Measurements from ENCODE around the gene BTBD9. TPM values are rescaled to one million over a fixed set of nuclear protein-coding genes. Genes with fewer than 3 reads are reported as not detected.

The BTBD9 gene
- total and polyA plus RNA-seq, 4 experiments from 2014 or later, result 5.2 to 40.4 (median 32.3) TPM

DNA sequence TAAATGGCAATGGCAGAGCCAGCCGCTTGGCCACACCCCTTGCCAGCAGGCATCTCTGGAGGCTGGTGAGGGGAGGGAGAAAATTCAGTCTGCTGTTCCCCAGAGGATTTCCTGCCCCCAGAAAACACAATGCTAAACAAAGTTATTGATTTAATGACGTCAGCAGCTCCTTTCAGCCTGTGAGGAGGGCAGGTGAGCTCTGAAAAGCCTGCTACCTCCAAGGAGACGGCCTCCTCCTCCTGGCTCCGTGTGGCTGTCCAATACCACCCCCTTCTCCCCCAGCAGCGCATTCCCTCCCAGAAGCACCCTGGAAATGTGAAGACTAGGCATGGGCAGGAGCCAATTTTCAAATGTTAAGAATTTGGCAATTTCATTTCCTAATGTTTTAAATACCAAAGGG lies 427.1 kb downstream of the BTBD9 start:
- H3K4me3 ChIP-seq (ENCODE audit: low read length in 2 of 2), result no peak overlapping the region
- Mint-ChIP-seq H3K4me3 (no peak overlapping the region), H3K27me3 (no peaks in the 10 kb centered on the region), H3K27ac (no peak overlapping the region), H3K9me3 (no peaks in the 10 kb centered on the region), H3K36me3 (peaks cover 0 to 4% of the 10 kb centered on the region in 2 donors), H3K4me1 (peaks cover 4 to 28% (median 17%) of the 10 kb centered on the region in 4 donors)
- intact Hi-C loops (cut with micrococcal nuclease), result no loop called here
- ChIA-PET POLR2A (ENCODE audit: partially characterized antibody) (no interaction called here), CTCF (ENCODE audit: partially characterized antibody) (no interaction called here)
- no peak overlapping the region for H3K27ac ChIP-seq (ENCODE audit: low read depth, low read length)
- H3K4me1 ChIP-seq (ENCODE audit: insufficient read depth, low read length), result peaks cover 6% of the 10 kb centered on the region
- no peaks in the 10 kb centered on the region for H3K36me3 ChIP-seq (ENCODE audit: insufficient read depth, low read length)
- no peaks in the 10 kb centered on the region for H3K9me3 ChIP-seq (ENCODE audit: control insufficient read depth in 1 of 2, low read length in 2 of 2)
- no peaks in the 10 kb centered on the region for H3K27me3 ChIP-seq (ENCODE audit: insufficient read depth, low read length)
- DNase-seq, result no peak

DNA sequence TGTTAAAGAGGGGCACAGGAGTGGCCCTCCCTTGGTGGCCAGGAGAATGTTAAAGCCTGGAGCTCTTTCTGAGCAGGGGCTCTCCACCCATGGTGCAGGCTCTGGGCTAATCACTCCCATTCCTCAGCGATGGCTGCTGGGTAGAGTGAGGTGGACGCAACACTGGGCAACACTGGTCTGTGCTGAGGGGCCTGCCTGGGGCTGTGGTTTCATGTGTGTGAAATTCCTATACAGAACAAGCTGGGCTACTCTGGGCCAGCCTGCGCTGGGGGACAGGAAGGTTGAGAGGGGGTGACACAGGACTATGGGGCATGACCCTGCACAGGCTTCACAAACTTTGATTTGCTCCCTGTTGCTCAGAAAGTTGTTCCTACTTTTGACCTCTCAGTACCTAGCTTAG lies 427.6 kb downstream of the BTBD9 start:
- ChIA-PET POLR2A (ENCODE audit: partially characterized antibody) (no interaction called here), CTCF (ENCODE audit: partially characterized antibody) (no interaction called here)
- H3K27ac Mint-ChIP-seq, result no peak overlapping the region
- no peaks in the 10 kb centered on the region for H3K9me3 Mint-ChIP-seq
- no peak for DNase-seq
- peaks cover 4 to 28% (median 17%) of the 10 kb centered on the region in 4 donors for H3K4me1 Mint-ChIP-seq
- no peaks in the 10 kb centered on the region for H3K27me3 Mint-ChIP-seq
- Histone ChIP-seq H3K27ac (ENCODE audit: low read depth, low read length) (no peak overlapping the region), H3K4me3 (ENCODE audit: low read length in 2 of 2) (no peak overlapping the region), H3K27me3 (ENCODE audit: insufficient read depth, low read length) (no peaks in the 10 kb centered on the region), H3K36me3 (ENCODE audit: insufficient read depth, low read length) (no peaks in the 10 kb centered on the region), H3K9me3 (ENCODE audit: control insufficient read depth in 1 of 2, low read length in 2 of 2) (no peaks in the 10 kb centered on the region), H3K4me1 (ENCODE audit: insufficient read depth, low read length) (peaks cover 6% of the 10 kb centered on the region)
- intact Hi-C loops (cut with micrococcal nuclease), result no loop called here
- H3K36me3 Mint-ChIP-seq, result peaks cover 1 to 4% of the 10 kb centered on the region in 2 donors
- H3K4me3 Mint-ChIP-seq, result no peak overlapping the region

- H3K36me3 ChIP-seq (ENCODE audit: insufficient read depth, low read length), result no peaks in the 10 kb centered on the region
- intact Hi-C loops (cut with micrococcal nuclease), result no loop called here
- no peaks in the 10 kb centered on the region for H3K27me3 ChIP-seq (ENCODE audit: insufficient read depth, low read length)
- Mint-ChIP-seq H3K36me3 (peaks cover 4 to 5% of the 10 kb centered on the region in 2 donors), H3K27ac (peak overlapping the region in 1 of 7 donors; percentile 23), H3K4me3 (no peak overlapping the region), H3K4me1 (peaks cover 5 to 28% (median 17%) of the 10 kb centered on the region in 4 donors), H3K27me3 (no peaks in the 10 kb centered on the region), H3K9me3 (peaks cover 0 to 2% (median 0%) of the 10 kb centered on the region in 8 donors)
- H3K9me3 ChIP-seq (ENCODE audit: control insufficient read depth in 1 of 2, low read length in 2 of 2), result no peaks in the 10 kb centered on the region
- no peak overlapping the region for H3K4me3 ChIP-seq (ENCODE audit: low read length in 2 of 2)
- POLR2A ChIA-PET (ENCODE audit: partially characterized antibody), result no interaction called here
- H3K4me1 ChIP-seq (ENCODE audit: insufficient read depth, low read length), result peaks cover 6% of the 10 kb centered on the region
- no peak for DNase-seq
- CTCF ChIA-PET (ENCODE audit: partially characterized antibody), result interaction anchor here (0.6 to 1.5 kb wide), 4 partner anchors 10 to 884 kb away, joined by 3 to 6 read pairs (median 3); no protein-coding TSS in a partner anchor
- H3K27ac ChIP-seq (ENCODE audit: low read depth, low read length), result no peak overlapping the region
These were observed 430.1 kb downstream of the BTBD9 start for GRCh38 chr6:38209371-38210260.

- H3K36me3 Mint-ChIP-seq, result peaks cover 4 to 14% of the 10 kb centered on the region in 2 donors
- Histone ChIP-seq H3K4me3 (ENCODE audit: low read length in 2 of 2) (no peak overlapping the region), H3K9me3 (ENCODE audit: control insufficient read depth in 1 of 2, low read length in 2 of 2) (no peaks in the 10 kb centered on the region), H3K4me1 (ENCODE audit: insufficient read depth, low read length) (peaks cover 6% of the 10 kb centered on the region), H3K27ac (ENCODE audit: low read depth, low read length) (no peak overlapping the region), H3K27me3 (ENCODE audit: insufficient read depth, low read length) (no peaks in the 10 kb centered on the region), H3K36me3 (ENCODE audit: insufficient read depth, low read length) (no peaks in the 10 kb centered on the region)
- peaks cover 9 to 28% (median 17%) of the 10 kb centered on the region in 4 donors for H3K4me1 Mint-ChIP-seq
- no peak overlapping the region for H3K4me3 Mint-ChIP-seq
- no peak for DNase-seq
- CTCF ChIA-PET (ENCODE audit: partially characterized antibody), result interaction anchor here (1.5 kb wide), 1 partner anchor 12 kb away, joined by 3 read pairs; no protein-coding TSS in a partner anchor
- H3K9me3 Mint-ChIP-seq, result peaks cover 0 to 3% (median 0%) of the 10 kb centered on the region in 8 donors
- POLR2A ChIA-PET (ENCODE audit: partially characterized antibody), result no interaction called here
- H3K27ac Mint-ChIP-seq, result peak overlapping the region in 1 of 7 donors; percentile 14
- intact Hi-C loops (cut with micrococcal nuclease), result no loop called here
- H3K27me3 Mint-ChIP-seq, result no peaks in the 10 kb centered on the region
These were observed 431.7 kb downstream of the BTBD9 start for GRCh38 chr6:38208028-38208427.

DNA sequence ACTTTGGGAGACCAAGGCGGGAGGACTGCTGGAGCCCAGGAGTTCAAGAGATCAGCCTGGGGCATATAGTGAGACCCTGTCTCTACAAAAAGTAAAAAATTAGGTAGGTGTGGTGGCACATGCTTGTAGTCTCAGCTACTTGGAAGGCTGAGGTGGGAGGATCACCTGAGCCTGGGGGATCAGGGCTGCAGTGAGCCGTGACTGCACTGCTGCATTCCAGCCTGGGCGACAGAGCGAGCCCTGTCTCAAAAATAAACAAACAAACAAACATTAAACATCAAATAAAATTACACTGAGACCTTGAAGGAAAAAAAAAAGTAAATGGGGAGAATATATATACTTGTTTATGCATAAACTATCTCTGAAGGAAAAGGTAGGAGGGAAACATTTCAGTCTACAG lies 432.4 kb downstream of the BTBD9 start:
- H3K4me3 Mint-ChIP-seq, result no peak overlapping the region
- peaks cover 4 to 14% of the 10 kb centered on the region in 2 donors for H3K36me3 Mint-ChIP-seq
- no peaks in the 10 kb centered on the region for H3K27me3 Mint-ChIP-seq
- Histone ChIP-seq H3K4me1 (ENCODE audit: insufficient read depth, low read length) (peaks cover 6% of the 10 kb centered on the region), H3K36me3 (ENCODE audit: insufficient read depth, low read length) (no peaks in the 10 kb centered on the region), H3K4me3 (ENCODE audit: low read length in 2 of 2) (no peak overlapping the region), H3K9me3 (ENCODE audit: control insufficient read depth in 1 of 2, low read length in 2 of 2) (no peaks in the 10 kb centered on the region), H3K27ac (ENCODE audit: low read depth, low read length) (no peak overlapping the region), H3K27me3 (ENCODE audit: insufficient read depth, low read length) (no peaks in the 10 kb centered on the region)
- no peak overlapping the region for H3K27ac Mint-ChIP-seq
- ChIA-PET POLR2A (ENCODE audit: partially characterized antibody) (interaction anchor here (0.6 kb wide), 1 partner anchor 36 kb away, joined by 3 read pairs; no protein-coding TSS in a partner anchor), CTCF (ENCODE audit: partially characterized antibody) (no interaction called here)
- H3K9me3 Mint-ChIP-seq, result peaks cover 0 to 3% (median 0%) of the 10 kb centered on the region in 8 donors
- intact Hi-C loops (cut with micrococcal nuclease), result no loop called here
- H3K4me1 Mint-ChIP-seq, result peaks cover 9 to 28% (median 16%) of the 10 kb centered on the region in 4 donors
- DNase-seq, result no peak

GRCh38 chr6:38198219-38198618 lies 441.5 kb downstream of the BTBD9 start:
- no peaks in the 10 kb centered on the region for H3K9me3 ChIP-seq (ENCODE audit: control insufficient read depth in 1 of 2, low read length in 2 of 2)
- no peak overlapping the region for H3K27ac ChIP-seq (ENCODE audit: low read depth, low read length)
- no peaks in the 10 kb centered on the region for H3K36me3 ChIP-seq (ENCODE audit: insufficient read depth, low read length)
- Mint-ChIP-seq H3K4me1 (peaks cover 0 to 11% (median 6%) of the 10 kb centered on the region in 4 donors), H3K36me3 (peaks cover 3 to 17% of the 10 kb centered on the region in 2 donors), H3K4me3 (no peak overlapping the region), H3K9me3 (peaks cover 0 to 4% (median 0%) of the 10 kb centered on the region in 8 donors), H3K27me3 (no peaks in the 10 kb centered on the region), H3K27ac (no peak overlapping the region)
- no peak overlapping the region for H3K4me3 ChIP-seq (ENCODE audit: low read length in 2 of 2)
- POLR2A ChIA-PET (ENCODE audit: partially characterized antibody), result no interaction called here
- intact Hi-C loops (cut with micrococcal nuclease), result no loop called here
- H3K4me1 ChIP-seq (ENCODE audit: insufficient read depth, low read length), result no peaks in the 10 kb centered on the region
- no peak for DNase-seq
- CTCF ChIA-PET (ENCODE audit: partially characterized antibody), result no interaction called here
- H3K27me3 ChIP-seq (ENCODE audit: insufficient read depth, low read length), result no peaks in the 10 kb centered on the region

DNA sequence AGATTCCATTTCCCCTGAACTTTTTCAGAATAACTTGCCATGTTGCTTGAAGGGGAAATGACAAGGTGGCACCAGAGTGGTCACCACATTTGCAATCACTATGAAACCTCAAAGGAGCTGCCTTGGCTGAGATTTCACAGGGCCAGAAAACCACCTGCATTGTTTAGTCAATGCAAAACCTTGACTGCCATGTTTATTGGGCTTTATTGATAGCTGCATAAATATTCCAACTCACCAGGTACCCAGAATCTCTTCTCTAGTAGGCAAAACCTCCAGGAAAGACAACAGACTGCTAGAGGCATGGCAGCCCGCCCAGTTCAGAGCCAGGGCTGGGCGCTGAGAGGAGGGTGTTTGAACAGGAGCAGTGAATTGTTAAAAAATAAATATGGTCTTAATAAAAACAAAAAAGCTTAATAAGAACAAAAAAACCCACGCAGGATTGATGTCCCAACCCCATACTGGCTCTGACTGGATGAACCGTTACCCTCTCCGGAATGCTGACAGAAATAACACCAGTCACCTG lies 444.6 kb downstream of the BTBD9 start:
- no peaks in the 10 kb centered on the region for H3K27me3 Mint-ChIP-seq

More for the DNA sequence above, 444.6 kb downstream of the BTBD9 start:
- no peak overlapping the region for H3K4me3 ChIP-seq (ENCODE audit: low read length in 2 of 2)
- Mint-ChIP-seq H3K36me3 (peaks cover 15 to 23% of the 10 kb centered on the region in 2 donors), H3K4me3 (no peak overlapping the region), H3K9me3 (no peaks in the 10 kb centered on the region), H3K4me1 (peaks cover 0 to 1% (median under 1%) of the 10 kb centered on the region in 4 donors), H3K27ac (no peak overlapping the region)
- DNase-seq, result no peak
- H3K4me1 ChIP-seq (ENCODE audit: insufficient read depth, low read length), result no peaks in the 10 kb centered on the region
- intact Hi-C loops (cut with micrococcal nuclease), result no loop called here
- no peak overlapping the region for H3K27ac ChIP-seq (ENCODE audit: low read depth, low read length)
- ChIA-PET CTCF (ENCODE audit: partially characterized antibody) (no interaction called here), POLR2A (ENCODE audit: partially characterized antibody) (no interaction called here)
- no peaks in the 10 kb centered on the region for H3K27me3 ChIP-seq (ENCODE audit: insufficient read depth, low read length)
- no peaks in the 10 kb centered on the region for H3K9me3 ChIP-seq (ENCODE audit: control insufficient read depth in 1 of 2, low read length in 2 of 2)
- H3K36me3 ChIP-seq (ENCODE audit: insufficient read depth, low read length), result peaks cover 3% of the 10 kb centered on the region

Data from CD4-positive, alpha-beta memory T cell (primary cell).